ENCODE measurements around the gene MFSD1.

MFSD1 gene

GRCh38 chr3:158771982-158772381, 29.9 kb upstream of the MFSD1 start:
- DNase-seq (ENCODE audit: low read depth, low spot score): no peak
- peaks cover 2% of the 10 kb centered on the region for H3K4me1 ChIP-seq (ENCODE audit: insufficient read depth, insufficient read length)
- H3K4me3 ChIP-seq (ENCODE audit: insufficient read length, low read depth): no peak overlapping the region
- H3K27me3 ChIP-seq (ENCODE audit: insufficient read depth, insufficient read length): no peaks in the 10 kb centered on the region
- no peaks in the 10 kb centered on the region for H3K9me3 ChIP-seq (ENCODE audit: insufficient read depth, low read length)
- no peak overlapping the region for H3K9ac ChIP-seq (ENCODE audit: insufficient read length, low read depth)
- H3K36me3 ChIP-seq (ENCODE audit: insufficient read depth, insufficient read length, low read length): no peaks in the 10 kb centered on the region
- no peak for TF ChIP-seq SUZ12 (IDR thresholded peaks at IDR 0.05; ENCODE audit: extremely low read depth, insufficient read depth, insufficient read length)
- TF ChIP-seq ZNF274 (IDR thresholded peaks at IDR 0.05; ENCODE audit: low read depth, low read length): no peak
- no peak for TF ChIP-seq YY1 (IDR thresholded peaks at IDR 0.05; ENCODE audit: insufficient read depth, insufficient read length)

GRCh38 chr3:158773166-158773565, 28.7 kb upstream of the MFSD1 start:
- Histone ChIP-seq H3K9ac (ENCODE audit: insufficient read length, low read depth) (no peak overlapping the region), H3K4me3 (ENCODE audit: insufficient read length, low read depth) (no peak overlapping the region), H3K4me1 (ENCODE audit: insufficient read depth, insufficient read length) (peaks cover 2% of the 10 kb centered on the region), H3K9me3 (ENCODE audit: insufficient read depth, low read length) (no peaks in the 10 kb centered on the region), H3K36me3 (ENCODE audit: insufficient read depth, insufficient read length, low read length) (no peaks in the 10 kb centered on the region), H3K27me3 (ENCODE audit: insufficient read depth, insufficient read length) (no peaks in the 10 kb centered on the region)
- no peak for TF ChIP-seq ZNF274 (IDR thresholded peaks at IDR 0.05; ENCODE audit: low read depth, low read length)
- TF ChIP-seq YY1 (IDR thresholded peaks at IDR 0.05; ENCODE audit: insufficient read depth, insufficient read length): no peak
- TF ChIP-seq SUZ12 (IDR thresholded peaks at IDR 0.05; ENCODE audit: extremely low read depth, insufficient read depth, insufficient read length): no peak
- DNase-seq (ENCODE audit: low read depth, low spot score): no peak

- H3K9me3 ChIP-seq (ENCODE audit: insufficient read depth, low read length): no peaks in the 10 kb centered on the region
- DNase-seq (ENCODE audit: low read depth, low spot score): no peak
- H3K4me1 ChIP-seq (ENCODE audit: insufficient read depth, insufficient read length): no peaks in the 10 kb centered on the region
- H3K4me3 ChIP-seq (ENCODE audit: insufficient read length, low read depth): no peak overlapping the region
- no peaks in the 10 kb centered on the region for H3K27me3 ChIP-seq (ENCODE audit: insufficient read depth, insufficient read length)
- H3K9ac ChIP-seq (ENCODE audit: insufficient read length, low read depth): no peak overlapping the region
- no peaks in the 10 kb centered on the region for H3K36me3 ChIP-seq (ENCODE audit: insufficient read depth, insufficient read length, low read length)
- no peak for TF ChIP-seq YY1 (IDR thresholded peaks at IDR 0.05; ENCODE audit: insufficient read depth, insufficient read length)
These were observed 27.7 kb upstream of the MFSD1 start for GRCh38 chr3:158773845-158774830.

- DNase-seq (ENCODE audit: low read depth, low spot score): no peak
- no peaks in the 10 kb centered on the region for H3K27me3 ChIP-seq (ENCODE audit: insufficient read depth, insufficient read length)
- no peaks in the 10 kb centered on the region for H3K4me1 ChIP-seq (ENCODE audit: insufficient read depth, insufficient read length)
- no peak for TF ChIP-seq YY1 (IDR thresholded peaks at IDR 0.05; ENCODE audit: insufficient read depth, insufficient read length)
- TF ChIP-seq SUZ12 (IDR thresholded peaks at IDR 0.05; ENCODE audit: extremely low read depth, insufficient read depth, insufficient read length): no peak
- no peak for TF ChIP-seq ZNF274 (IDR thresholded peaks at IDR 0.05; ENCODE audit: low read depth, low read length)
- H3K36me3 ChIP-seq (ENCODE audit: insufficient read depth, insufficient read length, low read length): no peaks in the 10 kb centered on the region
- no peak overlapping the region for H3K9ac ChIP-seq (ENCODE audit: insufficient read length, low read depth)
- H3K4me3 ChIP-seq (ENCODE audit: insufficient read length, low read depth): no peak overlapping the region
- H3K9me3 ChIP-seq (ENCODE audit: insufficient read depth, low read length): no peaks in the 10 kb centered on the region
These were observed 26.9 kb upstream of the MFSD1 start for GRCh38 chr3:158774965-158775364.

GRCh38 chr3:158775426-158776410, 26.1 kb upstream of the MFSD1 start:
- H3K4me1 ChIP-seq (ENCODE audit: insufficient read depth, insufficient read length): no peaks in the 10 kb centered on the region
- DNase-seq (ENCODE audit: low read depth, low spot score): no peak
- no peaks in the 10 kb centered on the region for H3K36me3 ChIP-seq (ENCODE audit: insufficient read depth, insufficient read length, low read length)
- TF ChIP-seq YY1 (IDR thresholded peaks at IDR 0.05; ENCODE audit: insufficient read depth, insufficient read length): no peak
- no peaks in the 10 kb centered on the region for H3K27me3 ChIP-seq (ENCODE audit: insufficient read depth, insufficient read length)
- H3K9me3 ChIP-seq (ENCODE audit: insufficient read depth, low read length): no peaks in the 10 kb centered on the region
- H3K4me3 ChIP-seq (ENCODE audit: insufficient read length, low read depth): no peak overlapping the region
- H3K9ac ChIP-seq (ENCODE audit: insufficient read length, low read depth): no peak overlapping the region

GRCh38 chr3:158776531-158776930, 25.3 kb upstream of the MFSD1 start:
- H3K36me3 ChIP-seq (ENCODE audit: insufficient read depth, insufficient read length, low read length): no peaks in the 10 kb centered on the region
- no peak overlapping the region for H3K9ac ChIP-seq (ENCODE audit: insufficient read length, low read depth)
- no peak overlapping the region for H3K4me3 ChIP-seq (ENCODE audit: insufficient read length, low read depth)
- DNase-seq (ENCODE audit: low read depth, low spot score): no peak
- TF ChIP-seq YY1 (IDR thresholded peaks at IDR 0.05; ENCODE audit: insufficient read depth, insufficient read length) (no peak), SUZ12 (IDR thresholded peaks at IDR 0.05; ENCODE audit: extremely low read depth, insufficient read depth, insufficient read length) (no peak)
- H3K4me1 ChIP-seq (ENCODE audit: insufficient read depth, insufficient read length): no peaks in the 10 kb centered on the region
- H3K27me3 ChIP-seq (ENCODE audit: insufficient read depth, insufficient read length): no peaks in the 10 kb centered on the region
- H3K9me3 ChIP-seq (ENCODE audit: insufficient read depth, low read length): no peaks in the 10 kb centered on the region

Data from NT2/D1 (cell line).